ENCODE data around the gene C3orf80.

Gene C3orf80

GRCh38 chr3:160184655-160185054 lies 40.6 kb upstream of the C3orf80 start:
- CTCF ChIA-PET: no interaction called here
- DNase-seq (ENCODE audit: extremely low spot score): no peak
- POLR2A ChIA-PET: no interaction called here
- TF ChIP-seq BHLHE40 (IDR thresholded peaks at IDR 0.05; ENCODE audit: borderline replicate concordance) (no peak), PKNOX1 (IDR thresholded peaks at IDR 0.05) (no peak), NFRKB (IDR thresholded peaks at IDR 0.05) (no peak), HDGF (IDR thresholded peaks at IDR 0.05; ENCODE audit: borderline replicate concordance) (no peak), FOXA1 (IDR thresholded peaks at IDR 0.05) (no peak), FOXM1 (IDR thresholded peaks at IDR 0.05; ENCODE audit: borderline replicate concordance) (no peak), ARNT (IDR thresholded peaks at IDR 0.05) (no peak), CTBP1 (IDR thresholded peaks at IDR 0.05; ENCODE audit: borderline replicate concordance) (no peak), SUZ12 (IDR thresholded peaks at IDR 0.05) (no peak), TARDBP (IDR thresholded peaks at IDR 0.05) (no peak)

GRCh38 chr3:160185751-160186150 lies 39.5 kb upstream of the C3orf80 start:
- TF ChIP-seq SP1 (IDR thresholded peaks at IDR 0.05): no peak
- no peak for TF ChIP-seq PKNOX1 (IDR thresholded peaks at IDR 0.05)
- no peak for TF ChIP-seq ELF4 (IDR thresholded peaks at IDR 0.05)
- no peak for TF ChIP-seq L3MBTL2 (conservative IDR thresholded peaks at IDR 0.05)
- TF ChIP-seq TARDBP (IDR thresholded peaks at IDR 0.05): no peak
- no peak for TF ChIP-seq FOXA1 (IDR thresholded peaks at IDR 0.05)
- no peak for TF ChIP-seq ZNF384 (IDR thresholded peaks at IDR 0.05)
- no peak for TF ChIP-seq LEF1 (IDR thresholded peaks at IDR 0.05; ENCODE audit: borderline replicate concordance)
- no peak for TF ChIP-seq FOXM1 (IDR thresholded peaks at IDR 0.05; ENCODE audit: borderline replicate concordance)
- TF ChIP-seq ARNT (IDR thresholded peaks at IDR 0.05): no peak
- TF ChIP-seq CTBP1 (IDR thresholded peaks at IDR 0.05; ENCODE audit: borderline replicate concordance): no peak
- no peak for TF ChIP-seq BHLHE40 (IDR thresholded peaks at IDR 0.05; ENCODE audit: borderline replicate concordance)
- no peak for TF ChIP-seq HDGF (IDR thresholded peaks at IDR 0.05; ENCODE audit: borderline replicate concordance)
- no peak for TF ChIP-seq FOXK2 (IDR thresholded peaks at IDR 0.05)
- no peak for TF ChIP-seq SUZ12 (IDR thresholded peaks at IDR 0.05)
- TF ChIP-seq NFRKB (IDR thresholded peaks at IDR 0.05): no peak
- DNase-seq (ENCODE audit: extremely low spot score): no peak
- POLR2A ChIA-PET: no interaction called here
- CTCF ChIA-PET: interaction anchor here (0.9 kb wide), 1 partner anchor 156 kb away, joined by 3 read pairs; no protein-coding TSS in a partner anchor

- no peak for DNase-seq (ENCODE audit: extremely low spot score)
- TF ChIP-seq FOXK2 (IDR thresholded peaks at IDR 0.05) (no peak), ZNF384 (IDR thresholded peaks at IDR 0.05) (no peak), FOXA1 (IDR thresholded peaks at IDR 0.05) (no peak), FOXM1 (IDR thresholded peaks at IDR 0.05; ENCODE audit: borderline replicate concordance) (no peak), CTBP1 (IDR thresholded peaks at IDR 0.05; ENCODE audit: borderline replicate concordance) (no peak), LEF1 (IDR thresholded peaks at IDR 0.05; ENCODE audit: borderline replicate concordance) (no peak), BHLHE40 (IDR thresholded peaks at IDR 0.05; ENCODE audit: borderline replicate concordance) (no peak), ELF4 (IDR thresholded peaks at IDR 0.05) (no peak), SP1 (IDR thresholded peaks at IDR 0.05) (no peak), SUZ12 (IDR thresholded peaks at IDR 0.05) (no peak), NFRKB (IDR thresholded peaks at IDR 0.05) (no peak), L3MBTL2 (conservative IDR thresholded peaks at IDR 0.05) (no peak), ARNT (IDR thresholded peaks at IDR 0.05) (no peak), TARDBP (IDR thresholded peaks at IDR 0.05) (no peak)
- ChIA-PET CTCF (no interaction called here), POLR2A (no interaction called here)
These were observed 37.9 kb upstream of the C3orf80 start for GRCh38 chr3:160187288-160187687.

- TF ChIP-seq HDGF (IDR thresholded peaks at IDR 0.05; ENCODE audit: borderline replicate concordance) (no peak), FOXM1 (IDR thresholded peaks at IDR 0.05; ENCODE audit: borderline replicate concordance) (no peak), PKNOX1 (IDR thresholded peaks at IDR 0.05) (no peak), L3MBTL2 (conservative IDR thresholded peaks at IDR 0.05) (no peak), ZNF384 (IDR thresholded peaks at IDR 0.05) (no peak), SUZ12 (IDR thresholded peaks at IDR 0.05) (no peak), SP1 (IDR thresholded peaks at IDR 0.05) (no peak), BHLHE40 (IDR thresholded peaks at IDR 0.05; ENCODE audit: borderline replicate concordance) (no peak), FOXA1 (IDR thresholded peaks at IDR 0.05) (no peak), LEF1 (IDR thresholded peaks at IDR 0.05; ENCODE audit: borderline replicate concordance) (no peak)
- POLR2A ChIA-PET: no interaction called here
- CTCF ChIA-PET: no interaction called here
- no peak for DNase-seq (ENCODE audit: extremely low spot score)
These were observed 32.8 kb upstream of the C3orf80 start for GRCh38 chr3:160192310-160193029.

- CTCF ChIA-PET: no interaction called here
These were observed 31.5 kb upstream of the C3orf80 start for GRCh38 chr3:160193644-160194192.

More at GRCh38 chr3:160193644-160194192, 31.5 kb upstream of the C3orf80 start:
- POLR2A ChIA-PET: no interaction called here
- TF ChIP-seq PKNOX1 (IDR thresholded peaks at IDR 0.05) (peak; percentile 65), FOXK2 (IDR thresholded peaks at IDR 0.05) (no peak), TARDBP (IDR thresholded peaks at IDR 0.05) (no peak)
- DNase-seq (ENCODE audit: extremely low spot score): no peak

All from HEK293T (cell line).